ENCODE data around the gene MFAP3. TPM values are rescaled to one million over a fixed set of nuclear protein-coding genes. Genes with fewer than 3 reads are reported as not detected.
"Not testable (repeated sequence)": the region's sequence is repeated elsewhere in the genome, so short reads cannot be mapped to it uniquely, and the experiment has no call there.

MFAP3 gene
- total RNA-seq, 2 experiments from 2014 or later: 13.2 to 13.5 TPM

- DNase-seq: no peak
- Mint-ChIP-seq H3K9me3 (ENCODE audit: low read depth) (no peaks in the 10 kb centered on the region), H3K4me3 (no peak overlapping the region), H3K27me3 (no peaks in the 10 kb centered on the region), H3K4me1 (peaks cover 4% of the 10 kb centered on the region), H3K36me3 (ENCODE audit: low read depth) (peaks cover 50% of the 10 kb centered on the region), H3K27ac (no peak overlapping the region)
- intact Hi-C loops (cut with DNase I, micrococcal nuclease): no loop called here
- CTCF ChIA-PET: interaction anchor here (0.7 to 1.1 kb wide), 3 partner anchors 14 to 360 kb away, joined by 3 to 4 read pairs (median 3); no protein-coding TSS in a partner anchor
- POLR2A ChIA-PET: no interaction called here
- peak; percentile 39 for ATAC-seq
These were observed 14.7 kb downstream of the MFAP3 start for GRCh38 chr5:154053468-154053867.

GRCh38 chr5:154055201-154055600 lies 16.4 kb downstream of the MFAP3 start:
- peaks cover 4% of the 10 kb centered on the region for H3K4me1 Mint-ChIP-seq
- DNase-seq (no peak), ATAC-seq (no peak)
- no peaks in the 10 kb centered on the region for H3K9me3 Mint-ChIP-seq (ENCODE audit: low read depth)
- CTCF ChIA-PET: interaction anchor here (0.9 to 1.2 kb wide), 3 partner anchors 17 to 349 kb away, joined by 3 to 6 read pairs (median 3); no protein-coding TSS in a partner anchor
- no peak overlapping the region for H3K27ac Mint-ChIP-seq
- intact Hi-C loops (cut with DNase I, micrococcal nuclease): no loop called here
- peaks cover 43% of the 10 kb centered on the region for H3K36me3 Mint-ChIP-seq (ENCODE audit: low read depth)
- H3K4me3 Mint-ChIP-seq: no peak overlapping the region
- H3K27me3 Mint-ChIP-seq: no peaks in the 10 kb centered on the region
- POLR2A ChIA-PET: interaction anchor here (0.7 kb wide), 1 partner anchor 1006 kb away, joined by 3 read pairs; no protein-coding TSS in a partner anchor

GRCh38 chr5:154058055-154059038 lies 19.6 kb downstream of the MFAP3 start:
- no peak for DNase-seq
- Mint-ChIP-seq H3K27ac (no peak overlapping the region), H3K9me3 (ENCODE audit: low read depth) (no peaks in the 10 kb centered on the region), H3K4me1 (peaks cover 4% of the 10 kb centered on the region), H3K4me3 (no peak overlapping the region), H3K27me3 (no peaks in the 10 kb centered on the region), H3K36me3 (ENCODE audit: low read depth) (peaks cover 24% of the 10 kb centered on the region)
- ChIA-PET POLR2A (no interaction called here), CTCF (interaction anchor here (0.5 to 2.0 kb wide), 4 partner anchors 14 to 347 kb away, joined by 3 to 11 read pairs (median 6); no protein-coding TSS in a partner anchor)
- intact Hi-C loops (cut with DNase I, micrococcal nuclease): no loop called here
- no peak for ATAC-seq

- Mint-ChIP-seq H3K9me3 (ENCODE audit: low read depth) (no peaks in the 10 kb centered on the region), H3K27ac (no peak overlapping the region), H3K4me1 (peaks cover 4% of the 10 kb centered on the region), H3K36me3 (ENCODE audit: low read depth) (peaks cover 17% of the 10 kb centered on the region), H3K4me3 (no peak overlapping the region), H3K27me3 (no peaks in the 10 kb centered on the region)
- ChIA-PET POLR2A (no interaction called here), CTCF (interaction anchor here (0.5 to 2.0 kb wide), 4 partner anchors 14 to 346 kb away, joined by 3 to 11 read pairs (median 6); no protein-coding TSS in a partner anchor)
- no peak for ATAC-seq
- DNase-seq: no peak
- intact Hi-C loops (cut with DNase I, micrococcal nuclease): no loop called here
These were observed 20.3 kb downstream of the MFAP3 start for GRCh38 chr5:154059039-154059430.

- ChIA-PET POLR2A (no interaction called here), CTCF (interaction anchor here (1.8 to 2.0 kb wide), 2 partner anchors 13 to 345 kb away, joined by 10 to 11 read pairs; no protein-coding TSS in a partner anchor)
- intact Hi-C loops (cut with DNase I, micrococcal nuclease): no loop called here
- Mint-ChIP-seq H3K4me3 (no peak overlapping the region), H3K36me3 (ENCODE audit: low read depth) (peaks cover 12% of the 10 kb centered on the region), H3K27ac (no peak overlapping the region), H3K27me3 (no peaks in the 10 kb centered on the region), H3K9me3 (ENCODE audit: low read depth) (no peaks in the 10 kb centered on the region), H3K4me1 (peaks cover 4% of the 10 kb centered on the region)
- ATAC-seq: no peak
- DNase-seq: no peak
These were observed 20.8 kb downstream of the MFAP3 start for GRCh38 chr5:154059583-154059982.

- H3K36me3 Mint-ChIP-seq (ENCODE audit: low read depth): peaks cover 5% of the 10 kb centered on the region
- no peaks in the 10 kb centered on the region for H3K27me3 Mint-ChIP-seq
- DNase-seq (no peak), ATAC-seq (no peak)
- no peaks in the 10 kb centered on the region for H3K9me3 Mint-ChIP-seq (ENCODE audit: low read depth)
- ChIA-PET CTCF (interaction anchor here (0.9 kb wide), 1 partner anchor 129 kb away, joined by 3 read pairs; no protein-coding TSS in a partner anchor), POLR2A (no interaction called here)
- H3K4me3 Mint-ChIP-seq: no peak overlapping the region
- intact Hi-C loops (cut with DNase I, micrococcal nuclease): no loop called here
- H3K27ac Mint-ChIP-seq: no peak overlapping the region
- peaks cover 4% of the 10 kb centered on the region for H3K4me1 Mint-ChIP-seq
These were observed 21.8 kb downstream of the MFAP3 start for GRCh38 chr5:154060606-154061005.

GRCh38 chr5:154063372-154063771 lies 24.6 kb downstream of the MFAP3 start:
- intact Hi-C loops (cut with DNase I, micrococcal nuclease): no loop called here
- Mint-ChIP-seq H3K36me3 (ENCODE audit: low read depth) (peaks cover 2% of the 10 kb centered on the region), H3K4me3 (no peak overlapping the region), H3K9me3 (ENCODE audit: low read depth) (no peaks in the 10 kb centered on the region), H3K27ac (no peak overlapping the region), H3K4me1 (no peaks in the 10 kb centered on the region), H3K27me3 (no peaks in the 10 kb centered on the region)
- ATAC-seq: no peak
- DNase-seq: no peak
- ChIA-PET CTCF (interaction anchor here (2.0 kb wide), 1 partner anchor 9 kb away, joined by 7 read pairs; no protein-coding TSS in a partner anchor), POLR2A (no interaction called here)

GRCh38 chr5:154065971-154066370 lies 27.2 kb downstream of the MFAP3 start:
- Mint-ChIP-seq H3K9me3 (ENCODE audit: low read depth) (no peaks in the 10 kb centered on the region), H3K4me1 (no peaks in the 10 kb centered on the region), H3K27me3 (no peaks in the 10 kb centered on the region), H3K36me3 (ENCODE audit: low read depth) (no peaks in the 10 kb centered on the region), H3K4me3 (no peak overlapping the region), H3K27ac (no peak overlapping the region)
- no peak for DNase-seq
- ATAC-seq: no peak
- ChIA-PET CTCF (no interaction called here), POLR2A (interaction anchor here (0.7 kb wide), 1 partner anchor 385 kb away, joined by 3 read pairs; no protein-coding TSS in a partner anchor)
- intact Hi-C loops (cut with DNase I, micrococcal nuclease): no loop called here

- POLR2A ChIA-PET; ATAC-seq; H3K27me3 Mint-ChIP-seq; H3K27ac Mint-ChIP-seq; H3K9me3 Mint-ChIP-seq (ENCODE audit: low read depth); H3K4me3 Mint-ChIP-seq; H3K36me3 Mint-ChIP-seq (ENCODE audit: low read depth); DNase-seq: not testable (repeated sequence)
- intact Hi-C loops (cut with DNase I, micrococcal nuclease): loop anchor here in 1 of 2 experiments (10.0 kb wide), 1 partner anchor 545 kb away; no protein-coding TSS in a partner anchor
- CTCF ChIA-PET: interaction anchor here (0.7 to 3.9 kb wide), 4 partner anchors 95 to 335 kb away, joined by 4 to 19 read pairs (median 5); no protein-coding TSS in a partner anchor
- peaks cover 11% of the 10 kb centered on the region for H3K4me1 Mint-ChIP-seq
These were observed 31.1 kb downstream of the MFAP3 start for GRCh38 chr5:154069854-154070253.

GRCh38 chr5:154071799-154072413 lies 33.1 kb downstream of the MFAP3 start:
- ChIA-PET CTCF (interaction anchor here (0.6 to 2.7 kb wide), 45 partner anchors 8 to 1650 kb away, joined by 3 to 55 read pairs (median 5); partner anchors contain the start of genes FAM114A2, GALNT10 and MFAP3), POLR2A (interaction anchor here (0.8 kb wide), 1 partner anchor 333 kb away, joined by 4 read pairs; no protein-coding TSS in a partner anchor)
- no peaks in the 10 kb centered on the region for H3K9me3 Mint-ChIP-seq (ENCODE audit: low read depth)
- H3K27me3 Mint-ChIP-seq: no peaks in the 10 kb centered on the region
- DNase-seq (no peak), ATAC-seq (peak; percentile 3)
- peak overlapping the region; percentile 26 for H3K27ac Mint-ChIP-seq
- H3K36me3 Mint-ChIP-seq (ENCODE audit: low read depth): no peaks in the 10 kb centered on the region
- H3K4me1 Mint-ChIP-seq: peaks cover 21% of the 10 kb centered on the region
- intact Hi-C loops (cut with DNase I, micrococcal nuclease): loop anchor here (1.0 to 10.0 kb wide), 8 partner anchors 97 to 543 kb away; partner anchors contain the start of gene SAP30L (in 1 of the 2)
- no peak overlapping the region for H3K4me3 Mint-ChIP-seq

Data from activated CD4-positive, alpha-beta T cell treated with anti-CD3 and anti-CD28 coated beads for 36 hours (primary cell).